BJ (cell line): ENCODE results near the gene RGS5. TPM values are rescaled to one million over a fixed set of nuclear protein-coding genes. Genes with fewer than 3 reads are reported as not detected.
A peak's percentile ranks its signal among the peaks of the same experiment; 100 is the strongest.

Experiments
- CTCF ChIA-PET: fragments of 350-600 bp; formaldehyde crosslinking; extraction: SDS; loops from one replicate; lab custom pipeline; 2021; ENCODE audit warnings: antibody characterized with exemption, inconsistent platforms; lab: Yijun Ruan, JAX
- POLR2A ChIA-PET: fragments of 300-600 bp; sonication (Branson Sonifier 250); formaldehyde crosslinking; extraction: SDS; loops from one replicate; lab custom pipeline; 2021; ENCODE audit warnings: antibody characterized with exemption; lab: Charles Lee
- DNase-seq: peaks from one replicate; pipeline ENCODE4 v3.0.0-alpha.2; 2011; ENCODE audit warnings: low read depth
- H3K27me3 ChIP-seq: 2 replicates; pipeline ENCODE4 v1.6.0; 2011; ENCODE audit warnings: low read length; ENCODE audit not compliant: control insufficient read depth, insufficient read depth
- H3K36me3 ChIP-seq: 2 replicates; pipeline ENCODE4 v1.5.1; 2011; ENCODE audit warnings: low read length; ENCODE audit not compliant: control insufficient read depth, insufficient read depth
- H3K4me3 ChIP-seq: 2 replicates; pipeline ENCODE4 v1.5.1; 2011; ENCODE audit warnings: low read depth, mild to moderate bottlenecking, control low read depth, low read length
- CTCF ChIP-seq: IDR thresholded peaks from 2 replicates; pipeline ENCODE4 v1.5.1; 2011; ENCODE audit warnings: low read depth, mild to moderate bottlenecking, control low read depth, inconsistent platforms, low read length, moderate library complexity; ENCODE audit not compliant: insufficient read depth
- polyA plus RNA-seq: library from polyadenylated mRNA; depleted of rRNA; stranded (reverse); fragments of >200 nt; gene quantifications from 2 replicates; pipeline ENCODE4 v1.2.3, GENCODE V29; 2011

The RGS5 gene
- polyA plus RNA-seq, 1 experiment: 8.5 TPM

- peak; percentile 68 for DNase-seq
- ChIA-PET CTCF (interaction anchor here (0.6 to 1.4 kb wide), 3 partner anchors 10 to 311 kb away, joined by 3 read pairs; no protein-coding TSS in a partner anchor), POLR2A (no interaction called here)
- no peak overlapping the region for H3K4me3 ChIP-seq
- H3K36me3 ChIP-seq: no peaks in the 10 kb centered on the region
- no peak for TF ChIP-seq CTCF
- no peaks in the 10 kb centered on the region for H3K27me3 ChIP-seq
Observed at GRCh38 chr1:163163881-163164582, 38.7 kb downstream of the RGS5 start.

DNA sequence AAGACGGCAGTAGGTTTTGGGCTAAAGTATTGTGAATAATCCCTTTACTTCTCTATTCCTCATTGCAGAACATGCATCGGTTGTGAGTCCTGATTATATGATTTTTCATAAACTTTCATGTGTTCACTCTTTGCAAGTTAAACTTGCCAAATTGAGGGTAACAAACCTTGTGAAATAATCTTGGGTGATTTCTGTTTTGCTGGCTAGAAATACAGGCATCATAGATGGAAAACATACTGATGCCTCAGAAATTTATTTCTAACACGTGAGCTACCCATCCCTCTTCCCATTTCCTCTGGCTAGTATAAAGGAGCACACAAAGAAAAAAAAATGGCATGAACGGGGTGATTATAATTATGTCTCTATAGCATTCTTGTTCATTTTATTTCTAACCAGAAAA, 39.6 kb downstream of the RGS5 start:
- Histone ChIP-seq H3K36me3 (no peaks in the 10 kb centered on the region), H3K27me3 (no peaks in the 10 kb centered on the region), H3K4me3 (no peak overlapping the region)
- no peak for TF ChIP-seq CTCF
- ChIA-PET POLR2A (interaction anchor here (0.5 kb wide), 1 partner anchor 80 kb away, joined by 4 read pairs; no protein-coding TSS in a partner anchor), CTCF (interaction anchor here (0.6 to 1.4 kb wide), 4 partner anchors 11 to 92 kb away, joined by 3 to 4 read pairs (median 3); no protein-coding TSS in a partner anchor)
- DNase-seq: no peak

- H3K27me3 ChIP-seq: no peaks in the 10 kb centered on the region
- DNase-seq: no peak
- TF ChIP-seq CTCF: no peak
- CTCF ChIA-PET: interaction anchor here (0.9 to 1.4 kb wide), 4 partner anchors 19 to 153 kb away, joined by 3 to 4 read pairs (median 4); no protein-coding TSS in a partner anchor
- H3K36me3 ChIP-seq: no peaks in the 10 kb centered on the region
- POLR2A ChIA-PET: no interaction called here
- no peak overlapping the region for H3K4me3 ChIP-seq
Observed at GRCh38 chr1:163162381-163162914, 40.3 kb downstream of the RGS5 start.

DNA sequence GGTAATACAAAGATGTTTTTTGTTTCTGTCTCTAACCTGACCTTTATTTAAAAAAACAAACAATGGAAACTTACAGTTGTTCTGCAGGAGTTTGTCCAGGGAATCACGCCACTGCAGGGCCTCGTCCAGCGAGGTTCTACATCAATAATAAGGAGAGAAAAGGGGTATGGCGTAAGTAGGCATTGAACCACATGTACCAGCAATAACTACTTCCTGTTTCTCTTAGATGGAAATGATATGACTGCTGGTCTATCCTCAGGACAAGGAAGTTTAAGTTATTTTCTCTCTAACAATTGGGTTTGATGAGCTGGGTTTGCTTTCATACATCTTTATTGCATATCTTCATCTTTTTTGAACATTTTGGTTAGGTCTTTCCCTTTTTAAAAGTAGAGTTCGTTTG, 40.9 kb downstream of the RGS5 start:
- Histone ChIP-seq H3K4me3 (no peak overlapping the region), H3K36me3 (no peaks in the 10 kb centered on the region), H3K27me3 (no peaks in the 10 kb centered on the region)
- POLR2A ChIA-PET: no interaction called here
- CTCF ChIA-PET: interaction anchor here (1.4 kb wide), 2 partner anchors 20 to 153 kb away, joined by 3 to 4 read pairs; no protein-coding TSS in a partner anchor
- DNase-seq: no peak
- TF ChIP-seq CTCF: no peak

GRCh38 chr1:163161337-163161736, 41.4 kb downstream of the RGS5 start:
- Histone ChIP-seq H3K27me3 (no peaks in the 10 kb centered on the region), H3K36me3 (no peaks in the 10 kb centered on the region), H3K4me3 (no peak overlapping the region)
- ChIA-PET CTCF (no interaction called here), POLR2A (no interaction called here)
- DNase-seq: no peak
- no peak for TF ChIP-seq CTCF
